Measurements from ENCODE around the gene PHLPP2. TPM values are rescaled to one million over a fixed set of nuclear protein-coding genes. Genes with fewer than 3 reads are reported as not detected.
A peak's percentile ranks its signal among the peaks of the same experiment; 100 is the strongest.

The PHLPP2 gene
- total RNA-seq, 1 experiment from 2014 or later, result 13.1 TPM

DNA sequence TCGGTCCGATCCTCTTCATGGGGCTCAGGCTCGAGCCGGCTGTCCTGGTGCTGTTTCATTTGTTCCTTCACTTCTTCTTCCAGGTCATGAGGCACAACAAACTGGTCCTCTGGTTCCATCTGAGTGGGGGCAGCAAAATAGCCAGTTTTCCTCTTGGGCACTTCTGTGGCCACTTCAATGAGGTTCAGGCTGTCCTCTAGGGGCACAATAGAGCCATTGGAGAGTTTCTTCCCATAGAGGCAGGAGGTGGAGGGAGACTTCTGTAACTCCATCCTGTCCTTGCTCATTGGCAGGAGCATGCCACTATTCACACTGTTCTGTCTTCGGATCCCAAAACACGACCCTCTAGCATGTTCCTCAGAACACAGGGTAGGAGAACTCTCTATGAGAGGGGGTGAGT is 75.6 kb downstream of the PHLPP2 start:
- no TSS peak for BruUV-seq (replicated peaks)
- intact Hi-C loops (cut with micrococcal nuclease; ENCODE audit: unreplicated experiment), result no loop called here

GRCh38 chr16:71648162-71648561 is 76.3 kb downstream of the PHLPP2 start:
- ATAC-seq, result no peak
- H3K27ac ChIP-seq (ENCODE audit: low read length), result no peak overlapping the region
- H3K4me3 ChIP-seq (ENCODE audit: low read depth in 2 of 2, low read length in 2 of 2), result no peak overlapping the region
- no TSS peak for BruUV-seq (replicated peaks)
- H3K4me1 ChIP-seq (ENCODE audit: control insufficient read depth, insufficient read depth, low read length), result no peaks in the 10 kb centered on the region
- no peak for DNase-seq (ENCODE audit: low read depth, low spot score)
- ChIA-PET CTCF (no interaction called here), POLR2A (no interaction called here)
- intact Hi-C loops (cut with micrococcal nuclease; ENCODE audit: unreplicated experiment), result no loop called here
- H3K36me3 ChIP-seq (ENCODE audit: control insufficient read depth, insufficient read depth, low read length), result peaks cover 6% of the 10 kb centered on the region
- TF ChIP-seq TCF7L2 (IDR thresholded peaks at IDR 0.05; ENCODE audit: low read depth, low read length) (no peak), REST (IDR thresholded peaks at IDR 0.05; ENCODE audit: insufficient read depth in 1 of 2, low read depth in 2 of 2, low read length in 1 of 2) (no peak)
- H3K9me3 ChIP-seq (ENCODE audit: control insufficient read depth, insufficient read depth, low read depth, low read length), result no peaks in the 10 kb centered on the region
- in situ Hi-C loops (cut with HindIII; ENCODE audit: low pct_unique_long_range_greater_than_20kb, low sequenced_read_pairs), result no loop called here
- H3K27me3 ChIP-seq (ENCODE audit: control insufficient read depth, insufficient read depth, low read length), result no peaks in the 10 kb centered on the region

More for the DNA sequence above, 75.6 kb downstream of the PHLPP2 start:
- in situ Hi-C loops (cut with HindIII; ENCODE audit: low pct_unique_long_range_greater_than_20kb, low sequenced_read_pairs), result no loop called here
- TF ChIP-seq TCF7L2 (IDR thresholded peaks at IDR 0.05; ENCODE audit: low read depth, low read length), result no peak
- TF ChIP-seq REST (IDR thresholded peaks at IDR 0.05; ENCODE audit: insufficient read depth in 1 of 2, low read depth in 2 of 2, low read length in 1 of 2), result no peak
- TF ChIP-seq CTCF (IDR thresholded peaks at IDR 0.05), result peak; percentile 50
- TF ChIP-seq SIN3A (IDR thresholded peaks at IDR 0.05; ENCODE audit: borderline replicate concordance, insufficient read depth, low read depth, low read length), result no peak
- TF ChIP-seq POLR2AphosphoS5 (IDR thresholded peaks at IDR 0.05; ENCODE audit: low read depth, low read length), result no peak
- DNase-seq (ENCODE audit: low read depth, low spot score) (no peak), ATAC-seq (no peak)
- ChIA-PET CTCF (no interaction called here), POLR2A (no interaction called here)
- Histone ChIP-seq H3K27me3 (ENCODE audit: control insufficient read depth, insufficient read depth, low read length) (no peaks in the 10 kb centered on the region), H3K4me1 (ENCODE audit: control insufficient read depth, insufficient read depth, low read length) (no peaks in the 10 kb centered on the region), H3K9me3 (ENCODE audit: control insufficient read depth, insufficient read depth, low read depth, low read length) (no peaks in the 10 kb centered on the region), H3K4me3 (ENCODE audit: low read depth in 2 of 2, low read length in 2 of 2) (no peak overlapping the region), H3K36me3 (ENCODE audit: control insufficient read depth, insufficient read depth, low read length) (peaks cover 6% of the 10 kb centered on the region), H3K27ac (ENCODE audit: low read length) (no peak overlapping the region)

Data from Panc1 (cell line).